NCI-H1436 treated with DMSO at 0.1 percent for 48 hours (cell line): Measurements from ENCODE around the gene FXYD5.
"Not testable (repeated sequence)": the region's sequence is repeated elsewhere in the genome, so short reads cannot be mapped to it uniquely, and the experiment has no call there.

Experiments
- DNase-seq: peaks from one replicate; lab custom pipeline; 2025; lab: John Stamatoyannopoulos, UW

FXYD5 gene

DNA sequence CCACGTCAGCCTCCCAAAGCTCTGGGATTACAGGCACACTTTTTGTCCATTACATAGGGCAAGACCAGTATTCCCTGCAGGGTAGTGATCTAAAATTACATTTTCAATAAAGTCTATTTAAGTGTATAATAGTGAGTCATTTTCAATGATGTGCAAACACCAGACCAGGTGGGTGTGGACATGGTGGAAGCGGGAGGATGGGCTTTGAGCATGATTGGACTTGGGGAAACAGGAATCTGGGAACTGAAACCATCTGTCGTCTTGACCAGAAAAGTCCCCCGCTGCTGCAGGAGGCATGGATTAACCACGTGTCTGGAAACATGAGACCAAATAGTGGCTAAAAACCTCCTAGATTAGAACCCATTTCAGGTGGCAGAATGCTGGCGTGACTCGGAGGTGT is 34.0 kb upstream of the FXYD5 start:
- no peak for DNase-seq

GRCh38 chr19:35120898-35121297 is 33.6 kb upstream of the FXYD5 start:
- DNase-seq = no peak

DNA sequence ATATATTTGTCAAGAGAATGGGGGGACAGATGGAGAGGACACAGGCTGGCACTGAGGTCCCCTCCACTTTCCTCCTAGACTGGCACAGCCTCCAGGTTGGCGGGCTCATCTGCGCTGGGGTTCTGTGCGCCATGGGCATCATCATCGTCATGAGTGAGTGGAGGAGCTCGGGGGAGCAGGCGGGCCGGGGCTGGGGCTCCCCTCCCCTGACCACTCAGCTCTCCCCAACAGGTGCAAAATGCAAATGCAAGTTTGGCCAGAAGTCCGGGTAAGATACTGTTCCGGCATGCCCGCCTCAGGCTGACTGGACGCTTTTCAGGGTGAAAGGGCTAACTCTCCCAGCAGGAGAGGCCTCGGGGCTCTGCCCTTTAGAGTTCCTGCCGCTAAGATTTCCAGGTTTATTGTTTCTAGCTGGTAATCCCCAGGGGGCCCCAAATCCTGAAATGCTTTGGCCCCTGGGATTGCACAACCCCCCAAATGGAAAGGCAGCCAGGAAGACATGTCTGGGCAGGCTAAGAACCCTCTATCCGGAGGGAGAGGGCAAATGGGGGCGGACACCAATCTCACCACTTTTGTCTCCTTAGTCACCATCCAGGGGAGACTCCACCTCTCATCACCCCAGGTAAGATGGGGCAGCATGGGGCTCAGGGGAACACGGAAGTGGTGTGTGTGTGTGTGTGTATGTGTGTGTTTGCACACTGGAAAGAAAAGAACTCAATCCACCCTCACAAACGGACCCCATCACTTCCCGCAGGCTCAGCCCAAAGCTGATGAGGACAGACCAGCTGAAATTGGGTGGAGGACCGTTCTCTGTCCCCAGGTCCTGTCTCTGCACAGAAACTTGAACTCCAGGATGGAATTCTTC is 31.6 kb upstream of the FXYD5 start:
- DNase-seq = no peak

- no peak for DNase-seq
Observed at GRCh38 chr19:35123573-35123972, 31.0 kb upstream of the FXYD5 start.

DNA sequence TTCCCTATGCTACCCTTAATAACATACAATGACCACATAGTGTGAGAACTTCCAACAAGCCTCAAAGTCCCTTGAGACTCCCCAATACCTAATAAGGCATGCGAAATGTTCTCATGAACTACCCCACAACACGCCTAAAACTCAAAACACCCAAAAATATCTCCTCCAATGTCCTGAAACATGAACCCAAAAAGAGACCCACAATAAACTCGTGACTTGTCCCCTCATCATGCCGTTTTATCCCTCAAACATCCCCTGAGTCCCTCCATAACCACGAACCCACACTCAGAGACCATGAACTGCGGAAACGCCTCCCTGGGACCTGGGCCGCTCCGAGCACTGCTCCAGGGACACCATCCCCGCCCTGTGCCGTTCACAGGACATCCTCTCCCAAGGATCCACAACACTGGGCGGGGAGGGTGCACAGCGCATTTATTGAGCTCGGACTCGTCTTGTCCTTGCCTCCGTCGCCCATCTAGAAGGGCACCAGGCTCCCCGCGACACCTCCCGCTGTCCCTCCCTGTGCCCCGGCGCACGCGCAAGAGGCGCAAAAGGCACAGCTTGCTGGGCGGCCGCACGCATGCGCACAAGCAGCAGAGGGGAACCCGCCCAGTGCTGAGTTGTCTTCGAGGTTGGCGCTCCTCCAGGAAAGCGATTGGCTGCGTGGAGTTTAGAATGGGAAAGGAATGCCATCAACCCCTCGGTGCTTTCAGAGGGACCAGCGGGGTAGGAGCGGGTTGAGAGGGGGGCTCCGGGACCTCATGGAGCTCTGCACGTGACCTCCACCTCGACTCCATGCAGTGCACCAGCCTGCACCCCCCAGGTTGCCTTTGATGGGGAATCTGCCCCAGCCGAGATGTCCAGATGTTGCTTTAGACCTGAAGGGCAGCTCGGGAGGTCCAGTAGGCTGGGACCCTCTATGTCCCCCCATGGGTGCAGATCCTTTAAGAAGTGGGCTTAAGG is 30.2 kb upstream of the FXYD5 start:
- no peak for DNase-seq

DNA sequence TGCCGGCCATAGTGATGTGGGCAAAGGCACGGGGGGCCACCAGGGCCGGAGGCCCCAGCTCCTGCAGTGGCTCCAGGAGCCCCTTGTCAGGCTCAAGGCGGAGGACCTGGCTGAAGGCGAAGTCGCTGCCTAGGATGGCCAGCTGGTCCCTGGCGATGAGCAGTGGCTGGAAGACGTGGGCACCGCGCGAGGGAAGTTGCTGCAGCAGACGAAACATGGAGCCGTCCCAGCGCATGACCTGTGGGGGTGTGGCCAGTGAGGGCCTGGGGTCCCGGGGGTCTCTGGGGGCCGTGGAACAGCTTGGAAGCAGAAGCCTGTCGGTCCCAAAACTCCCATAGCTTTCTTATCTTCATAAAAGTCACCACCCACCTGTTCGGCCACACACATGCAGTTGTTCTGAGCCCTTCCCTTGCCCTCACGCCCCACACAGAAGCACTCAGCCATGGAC is 29.2 kb upstream of the FXYD5 start:
- DNase-seq = no peak

- no peak for DNase-seq
Observed at GRCh38 chr19:35125749-35126623, 28.5 kb upstream of the FXYD5 start.

DNA sequence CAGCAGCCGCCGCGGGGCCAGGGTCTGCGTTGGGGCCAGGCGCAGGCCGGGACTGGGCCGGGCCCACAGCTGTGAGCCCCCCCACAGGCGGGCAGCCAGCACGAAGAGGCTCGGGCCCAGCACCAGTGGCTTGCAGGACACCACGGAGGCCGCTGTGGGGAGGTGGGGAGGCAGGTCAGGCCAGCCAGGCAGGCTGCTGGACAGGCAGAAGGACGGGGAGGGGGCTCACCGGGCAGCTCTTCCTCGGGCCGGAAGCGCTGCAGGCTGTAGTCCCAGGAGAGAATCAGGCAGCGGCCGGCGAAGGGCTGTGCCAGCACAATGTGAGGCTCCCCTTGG is 27.9 kb upstream of the FXYD5 start:
- DNase-seq = no peak

GRCh38 chr19:35127871-35128270 is 26.7 kb upstream of the FXYD5 start:
- no peak for DNase-seq

DNA sequence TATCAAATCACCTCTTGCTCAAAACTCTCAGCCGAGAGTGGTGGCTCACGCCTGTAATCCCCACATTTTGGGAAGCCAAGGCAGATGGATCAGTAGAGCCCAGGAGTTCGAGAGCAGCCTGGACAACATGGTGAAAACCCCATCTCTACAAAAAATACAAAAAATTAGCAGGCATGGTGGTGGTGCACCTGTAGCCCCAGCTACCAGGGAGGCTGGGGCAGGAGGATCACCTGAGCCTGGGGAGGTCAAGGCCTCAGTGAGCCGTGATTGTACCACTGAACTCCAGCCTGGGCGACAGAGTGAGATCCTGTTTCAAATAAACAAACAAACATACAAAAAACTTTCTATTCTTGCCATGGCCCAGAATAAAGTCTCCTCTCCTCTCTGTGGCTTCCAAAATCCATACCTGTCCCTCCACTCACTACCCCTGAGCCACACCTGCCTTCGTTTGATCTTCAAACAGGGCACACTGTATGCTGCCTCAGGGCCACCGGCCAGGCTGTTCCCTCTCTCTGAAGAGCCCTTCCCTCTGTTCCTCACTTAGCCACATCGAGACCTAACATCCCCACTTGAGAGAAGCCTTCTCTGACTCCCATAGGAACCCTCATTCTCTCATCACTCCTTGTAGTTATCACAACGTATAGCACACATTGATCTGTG is 26.0 kb upstream of the FXYD5 start:
- DNase-seq = no peak

- DNase-seq = not testable (repeated sequence)
Observed at GRCh38 chr19:35129724-35130274, 24.7 kb upstream of the FXYD5 start.

GRCh38 chr19:35130761-35131720 is 23.5 kb upstream of the FXYD5 start:
- DNase-seq = no peak

GRCh38 chr19:35132254-35132653 is 22.3 kb upstream of the FXYD5 start:
- DNase-seq = no peak

- DNase-seq = no peak
Observed at GRCh38 chr19:35133826-35134225, 20.7 kb upstream of the FXYD5 start.

- DNase-seq = no peak
Observed at GRCh38 chr19:35134601-35135242, 19.8 kb upstream of the FXYD5 start, which contains the start of gene LGI4. TSS of gene LGI4 (minus strand) at chr19:35135059. CDS start at chr19:35134680, 379 bp downstream.

DNA sequence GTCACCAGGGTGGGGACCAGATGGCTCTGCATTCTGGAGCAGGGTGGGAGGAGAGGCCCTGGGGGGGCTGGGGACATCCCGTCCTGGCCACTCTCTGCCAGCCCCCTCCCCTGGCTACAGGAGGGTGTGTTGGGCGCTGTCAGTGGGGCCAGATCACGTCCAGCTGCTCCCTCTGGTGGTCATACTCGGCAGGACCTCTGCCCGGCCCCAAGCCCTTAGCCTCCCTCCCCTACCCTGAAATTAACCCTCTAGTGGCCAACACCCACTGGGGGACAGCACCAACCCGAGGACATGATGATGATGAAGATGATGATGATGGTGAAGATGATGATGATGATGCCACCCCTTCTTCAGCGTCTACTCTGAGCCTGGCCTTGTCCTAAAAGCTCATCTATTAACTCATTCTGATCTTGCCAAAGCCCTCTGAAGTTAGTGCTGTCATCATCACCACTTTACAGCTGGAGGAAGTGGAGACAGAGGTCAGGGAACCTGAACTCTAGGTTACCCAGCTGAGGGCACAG is 19.1 kb upstream of the FXYD5 start:
- DNase-seq = no peak

DNA sequence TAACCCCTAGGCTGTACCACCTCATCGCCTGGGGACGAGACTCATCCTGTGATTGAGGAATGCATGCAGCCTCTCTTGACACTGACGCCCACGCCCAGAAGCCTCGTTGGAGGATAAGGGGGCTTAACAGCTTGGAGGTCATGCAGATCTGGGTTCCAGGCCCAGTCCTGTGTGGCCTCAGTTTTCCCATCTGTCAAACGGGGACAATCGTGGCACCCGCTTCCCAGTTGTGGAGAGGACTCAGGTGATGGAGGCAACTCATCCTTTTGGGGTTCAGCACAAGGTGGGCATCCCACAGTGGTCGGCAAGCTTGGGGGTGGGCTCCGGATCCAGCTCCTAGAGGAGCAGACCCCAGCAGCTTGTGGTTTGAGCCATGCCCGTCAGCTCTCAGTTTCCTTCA is 18.3 kb upstream of the FXYD5 start:
- no peak for DNase-seq

DNA sequence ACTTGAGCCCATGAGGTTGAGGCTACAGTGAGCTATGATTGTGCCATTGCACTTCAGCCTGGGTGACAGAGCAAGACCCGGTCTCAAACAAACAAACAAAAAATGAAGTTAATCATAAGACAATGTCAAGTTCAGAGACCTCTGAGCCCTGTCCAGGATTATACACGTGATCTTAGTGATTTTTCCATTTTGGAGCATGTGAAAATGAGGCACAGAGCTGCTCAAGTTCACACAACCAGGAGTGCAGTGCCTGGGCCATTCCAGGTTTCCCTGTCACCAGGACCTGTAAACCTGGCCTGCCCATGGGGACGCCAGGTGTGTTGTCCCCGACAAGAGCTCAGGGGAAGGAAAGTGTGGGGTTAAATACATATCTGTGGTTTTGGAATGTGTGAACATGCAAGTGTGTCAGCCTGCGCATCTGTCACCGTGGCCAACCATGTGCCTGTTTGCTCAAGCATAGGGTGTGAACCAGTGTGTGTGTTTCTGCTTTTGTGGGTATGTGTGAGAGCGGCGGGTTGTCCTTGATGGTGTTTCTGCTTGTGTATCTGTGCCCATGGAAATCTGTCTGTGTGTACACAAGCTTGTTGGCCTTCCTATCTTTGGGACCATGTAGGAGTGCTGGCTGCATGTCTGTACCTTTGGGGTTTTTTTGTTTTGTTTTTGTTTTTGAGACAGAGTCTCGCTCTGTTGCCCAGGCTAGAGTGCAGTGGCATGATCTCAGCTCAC is 17.4 kb upstream of the FXYD5 start:
- DNase-seq = no peak
